Neuronal stem cell (in vitro differentiated cells): ENCODE data around the gene STAT5A.
"Not testable (repeated sequence)": the region's sequence is repeated elsewhere in the genome, so short reads cannot be mapped to it uniquely, and the experiment has no call there.

Experiments used
- DNase-seq: peaks from one replicate; pipeline ENCODE4 v3.0.0-alpha.2; 2013; ENCODE audit warnings: low spot score
- H2AFZ ChIP-seq: one replicate; pipeline ENCODE4 v1.6.1; 2013; ENCODE audit warnings: mild to moderate bottlenecking, low read length, inconsistent platforms
- H2AK5ac ChIP-seq: 2 replicates; pipeline ENCODE4 v1.6.1; 2013; ENCODE audit warnings: low read depth, mild to moderate bottlenecking, inconsistent platforms, low read length, moderate library complexity, mixed read lengths
- H2BK120ac ChIP-seq: 2 replicates; pipeline ENCODE4 v1.6.1; 2013; ENCODE audit warnings: low read depth, mild to moderate bottlenecking, inconsistent platforms, low read length, moderate library complexity, mixed read lengths
- H2BK12ac ChIP-seq: one replicate; pipeline ENCODE4 v1.6.1; 2013; ENCODE audit warnings: low read length, inconsistent platforms
- H2BK15ac ChIP-seq: 2 replicates; pipeline ENCODE4 v1.6.1; 2013; ENCODE audit warnings: mild to moderate bottlenecking, low read length, inconsistent platforms, mixed read lengths
- H2BK5ac ChIP-seq: one replicate; pipeline ENCODE4 v1.6.1; 2013; ENCODE audit warnings: inconsistent platforms, mild to moderate bottlenecking, low read length, moderate library complexity
- H3K14ac ChIP-seq: one replicate; pipeline ENCODE4 v1.6.1; 2013; ENCODE audit warnings: low read length, inconsistent platforms
- H3K18ac ChIP-seq: 2 replicates; pipeline ENCODE4 v1.6.1; 2013; ENCODE audit warnings: low read length, inconsistent platforms
- H3K23ac ChIP-seq: 2 replicates; pipeline ENCODE4 v1.6.1; 2013; ENCODE audit warnings: low read depth, mild to moderate bottlenecking, mixed read lengths, low read length, inconsistent platforms; ENCODE audit not compliant: poor library complexity
- H3K27ac ChIP-seq: replicated peaks from 3 replicates; pipeline ENCODE4 v1.5.1; 2013; ENCODE audit warnings: low read length, inconsistent platforms
- H3K27me3 ChIP-seq, 3 experiments: 2 replicates each; pipeline ENCODE4 v1.6.1; 2013; ENCODE audit warnings: low read length in 3 of 3, mild to moderate bottlenecking in 2 of 3, inconsistent platforms in 1 of 3, low read depth in 1 of 3, mixed read lengths in 1 of 3, moderate library complexity in 1 of 3; ENCODE audit not compliant: control insufficient read depth in 3 of 3, insufficient read depth in 3 of 3
- H3K36me3 ChIP-seq, 2 donors: replicated peaks in 1 of 2; 2 replicates each; pipeline ENCODE4 v1.6.1; 2013; ENCODE audit warnings: low read length in 2 of 2; ENCODE audit not compliant: control insufficient read depth in 2 of 2, insufficient read depth in 2 of 2
- H3K4ac ChIP-seq: 2 replicates; pipeline ENCODE4 v1.6.1; 2013; ENCODE audit warnings: inconsistent platforms, mild to moderate bottlenecking, low read length, moderate library complexity
- H3K4me1 ChIP-seq, 2 donors: 1 replicate in 1 of 2; 2 replicates in 1 of 2; pipeline ENCODE4 v1.6.1; 2013; ENCODE audit warnings: low read length in 2 of 2, low read depth in 1 of 2; ENCODE audit not compliant: control insufficient read depth in 2 of 2, insufficient read depth in 1 of 2
- H3K4me2 ChIP-seq: one replicate; pipeline ENCODE4 v1.6.1; 2013; ENCODE audit warnings: mild to moderate bottlenecking, low read length, inconsistent platforms; ENCODE audit not compliant: insufficient read depth, poor library complexity, severe bottlenecking
- H3K4me3 ChIP-seq, 2 donors: 2 replicates each; pipeline ENCODE4 v1.5.1; 2013; ENCODE audit warnings: low read length in 2 of 2, mild to moderate bottlenecking in 2 of 2, inconsistent platforms in 1 of 2, moderate library complexity in 1 of 2
- H3K79me1 ChIP-seq: one replicate; pipeline ENCODE4 v1.6.1; 2013; ENCODE audit warnings: low read depth, mild to moderate bottlenecking, inconsistent platforms, low read length, moderate library complexity
- H3K9ac ChIP-seq: one replicate; pipeline ENCODE4 v1.6.1; 2013; ENCODE audit warnings: mild to moderate bottlenecking, low read depth, low read length, inconsistent platforms; ENCODE audit not compliant: poor library complexity
- H3K9me3 ChIP-seq, 2 donors: replicated peaks in 1 of 2; 2 replicates each; pipeline versions ENCODE3 to v1.6.1; 2013; ENCODE audit warnings: low read length in 2 of 2, mild to moderate bottlenecking in 2 of 2, inconsistent platforms in 1 of 2, low read depth in 1 of 2, mixed read lengths in 1 of 2, moderate library complexity in 1 of 2; ENCODE audit not compliant: control insufficient read depth in 2 of 2, insufficient read depth in 1 of 2
- H4K8ac ChIP-seq: one replicate; pipeline ENCODE4 v1.6.1; 2013; ENCODE audit warnings: low read depth, mild to moderate bottlenecking, inconsistent platforms, low read length, moderate library complexity
- H4K91ac ChIP-seq: one replicate; pipeline ENCODE4 v1.6.1; 2013; ENCODE audit warnings: low read length, low read depth, mild to moderate bottlenecking, inconsistent platforms; ENCODE audit not compliant: poor library complexity
- WGBS, 2 donors: extraction: QIAGEN DNeasy Blood & Tissue Kit; methylation state at CpG; one replicate each; pipeline ENCODE4 v1.1.7; 2013; ENCODE audit warnings: missing lambda C conversion rate in 2 of 2, mixed read lengths in 1 of 2; ENCODE audit not compliant: insufficient read length in 2 of 2, insufficient replicate concordance in 1 of 2; ENCODE audit errors: extremely low coverage in 2 of 2; 5-methylcytosine and 5-hydroxymethylcytosine counted together

Gene STAT5A

GRCh38 chr17:42317967-42318366, 29.7 kb downstream of the STAT5A start:
- not testable (repeated sequence) for H2BK5ac ChIP-seq, DNase-seq, H3K9me3 ChIP-seq, H2BK120ac ChIP-seq, H3K4me1 ChIP-seq, H3K79me1 ChIP-seq, H3K27me3 ChIP-seq, H3K4me3 ChIP-seq, H2AK5ac ChIP-seq, H4K8ac ChIP-seq, H3K9ac ChIP-seq, H3K18ac ChIP-seq, H3K4ac ChIP-seq, H2AFZ ChIP-seq, H4K91ac ChIP-seq, H3K23ac ChIP-seq, H2BK12ac ChIP-seq, H3K4me2 ChIP-seq, H2BK15ac ChIP-seq, H3K14ac ChIP-seq, H3K27ac ChIP-seq
- peaks cover 27 to 98% of the 10 kb centered on the region in 2 donors for H3K36me3 ChIP-seq
- WGBS, 2 donors, result no CpG with 5 or more reads among the region's 6 CpGs

DNA sequence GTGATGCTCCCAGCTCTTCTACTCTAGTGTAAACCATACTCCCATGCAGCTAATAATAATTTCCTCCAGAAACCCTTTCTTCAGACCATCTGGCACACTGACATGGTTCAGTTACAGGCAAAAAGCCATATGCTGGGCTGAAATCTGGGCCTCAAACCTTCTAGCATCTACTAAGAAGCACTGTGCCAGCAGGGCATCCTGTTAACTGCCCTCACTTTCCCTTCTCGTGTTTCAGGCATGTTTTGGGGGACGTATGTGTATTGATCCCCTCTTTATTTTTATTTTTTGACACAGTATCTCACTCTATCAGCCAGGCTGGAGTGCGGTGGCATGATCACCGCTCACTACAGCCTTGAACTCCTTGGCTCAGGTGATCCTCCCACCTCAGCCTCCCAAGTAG, 33.3 kb downstream of the STAT5A start:
- Histone ChIP-seq H3K27ac (no peak overlapping the region), H3K4me1 (peaks cover 3 to 5% of the 10 kb centered on the region in 2 donors), H3K14ac (no peak overlapping the region), H2BK15ac (no peak overlapping the region), H3K27me3 (no peaks in the 10 kb centered on the region), H4K8ac (no peak overlapping the region), H3K79me1 (no peaks in the 10 kb centered on the region), H2AK5ac (no peak overlapping the region), H3K9ac (no peak overlapping the region), H3K36me3 (peaks cover 34 to 98% of the 10 kb centered on the region in 2 donors), H2BK120ac (no peak overlapping the region), H4K91ac (no peak overlapping the region), H2BK5ac (no peak overlapping the region), H3K18ac (no peak overlapping the region), H3K23ac (no peak overlapping the region), H3K4ac (no peak overlapping the region), H3K4me2 (no peak overlapping the region), H3K9me3 (no peaks in the 10 kb centered on the region), H2AFZ (no peak overlapping the region), H3K4me3 (no peak overlapping the region), H2BK12ac (no peak overlapping the region)
- no peak for DNase-seq
- no CpG with 5 or more reads among the region's 4 CpGs for WGBS, 2 donors

GRCh38 chr17:42322382-42323267, 34.3 kb downstream of the STAT5A start:
- Histone ChIP-seq H2BK5ac (no peak overlapping the region), H3K14ac (no peak overlapping the region), H3K18ac (no peak overlapping the region), H3K79me1 (no peaks in the 10 kb centered on the region), H2BK120ac (no peak overlapping the region), H4K91ac (no peak overlapping the region), H4K8ac (no peak overlapping the region), H3K4ac (no peak overlapping the region), H3K4me1 (peaks cover 0 to 5% of the 10 kb centered on the region in 2 donors), H2BK15ac (no peak overlapping the region), H3K9ac (no peak overlapping the region), H3K27ac (no peak overlapping the region), H3K36me3 (peaks cover 29 to 98% of the 10 kb centered on the region in 2 donors), H3K9me3 (no peaks in the 10 kb centered on the region), H2AK5ac (no peak overlapping the region), H3K23ac (no peak overlapping the region), H3K27me3 (no peaks in the 10 kb centered on the region), H3K4me2 (no peak overlapping the region), H2AFZ (no peak overlapping the region), H3K4me3 (no peak overlapping the region), H2BK12ac (no peak overlapping the region)
- WGBS, 2 donors, result no CpG with 5 or more reads among the region's 10 CpGs
- peak; percentile 91 for DNase-seq

DNA sequence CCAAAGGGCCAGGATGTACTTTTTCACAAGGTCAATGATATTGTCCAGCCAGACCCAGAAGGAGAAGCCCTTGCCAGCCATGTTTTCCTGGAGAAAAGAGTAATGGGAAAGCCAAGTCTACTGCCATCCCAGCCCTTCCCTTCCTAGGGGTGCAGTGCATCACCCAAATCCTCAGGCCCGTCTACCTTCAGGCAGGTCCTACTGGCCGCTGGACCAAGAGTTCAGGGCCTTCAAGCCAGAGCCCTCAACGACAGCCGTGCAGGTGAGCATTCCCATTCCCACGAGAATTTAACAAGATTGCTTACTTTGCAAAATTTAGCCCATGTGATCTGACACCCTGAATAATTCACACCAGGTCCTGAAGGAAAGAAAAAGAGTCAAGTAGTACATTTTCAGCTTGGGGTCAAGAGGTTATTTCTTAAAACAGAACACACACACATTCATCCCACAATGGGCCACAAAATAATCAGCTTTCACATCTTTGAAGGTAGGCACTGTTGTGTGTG, 35.0 kb downstream of the STAT5A start:
- Histone ChIP-seq H4K91ac (no peak overlapping the region), H3K4me3 (no peak overlapping the region), H2AFZ (no peak overlapping the region), H3K18ac (no peak overlapping the region), H3K4me1 (peaks cover 0 to 5% of the 10 kb centered on the region in 2 donors), H3K79me1 (no peaks in the 10 kb centered on the region), H3K4me2 (no peak overlapping the region), H3K23ac (no peak overlapping the region), H3K27me3 (no peaks in the 10 kb centered on the region), H3K14ac (no peak overlapping the region), H2BK120ac (no peak overlapping the region), H4K8ac (no peak overlapping the region), H2BK12ac (no peak overlapping the region), H2BK5ac (no peak overlapping the region), H3K27ac (no peak overlapping the region), H3K4ac (no peak overlapping the region), H3K9me3 (no peaks in the 10 kb centered on the region), H3K36me3 (peaks cover 29 to 98% of the 10 kb centered on the region in 2 donors), H3K9ac (no peak overlapping the region), H2BK15ac (no peak overlapping the region), H2AK5ac (no peak overlapping the region)
- no peak for DNase-seq
- no CpG with 5 or more reads among the region's 5 CpGs for WGBS, 2 donors
